Skeletal muscle tissue (tissue), 4 donors: ENCODE data around the gene TMPRSS9. TPM values are rescaled to one million over a fixed set of nuclear protein-coding genes. Genes with fewer than 3 reads are reported as not detected.
"Not testable (repeated sequence)": the region's sequence is repeated elsewhere in the genome, so short reads cannot be mapped to it uniquely, and the experiment has no call there.

Source experiments
- H3K27ac ChIP-seq: one replicate; pipeline ENCODE4 v1.7.0; 2013; ENCODE audit warnings: mild to moderate bottlenecking, low read depth, low read length, inconsistent platforms
- H3K27me3 ChIP-seq, 3 donors: one replicate each; pipeline ENCODE4 v1.7.0; 2013; ENCODE audit warnings: low read length in 3 of 3; ENCODE audit not compliant: control insufficient read depth in 3 of 3, insufficient read depth in 3 of 3
- H3K36me3 ChIP-seq, 3 donors: one replicate each; pipeline ENCODE4 v1.7.0; 2013; ENCODE audit warnings: low read length in 3 of 3; ENCODE audit not compliant: control insufficient read depth in 3 of 3, insufficient read depth in 3 of 3
- H3K4me1 ChIP-seq, 3 donors: one replicate each; pipeline ENCODE4 v1.7.0; 2013; ENCODE audit warnings: low read length in 3 of 3, mild to moderate bottlenecking in 3 of 3; ENCODE audit not compliant: control insufficient read depth in 3 of 3, insufficient read depth in 3 of 3
- H3K4me3 ChIP-seq, 3 donors: one replicate each; pipeline ENCODE4 v1.7.0; 2013; ENCODE audit warnings: low read length in 3 of 3
- H3K9ac ChIP-seq, 3 donors: one replicate each; pipeline ENCODE4 v1.7.0; 2013; ENCODE audit warnings: low read length in 3 of 3, mild to moderate bottlenecking in 3 of 3, moderate library complexity in 2 of 3, low read depth in 1 of 3
- H3K9me3 ChIP-seq, 3 donors: one replicate each; pipeline ENCODE4 v1.7.0; 2013; ENCODE audit warnings: low read length in 3 of 3; ENCODE audit not compliant: control insufficient read depth in 3 of 3
- total RNA-seq: library from RNA; depleted of rRNA; stranded (reverse); fragments of >200 nt; gene quantifications from one replicate; pipeline ENCODE4 v1.2.3, GENCODE V29; 2014
- donor health status: Osteomylitis.

TMPRSS9 gene
- total RNA-seq, 1 donor from 2014 or later, result under 0.01 TPM

GRCh38 chr19:2453431-2454025, 93.5 kb downstream of the TMPRSS9 start:
- no peak overlapping the region for H3K27ac ChIP-seq
- H3K9me3 ChIP-seq, result no peaks in the 10 kb centered on the region
- H3K36me3 ChIP-seq, result no peaks in the 10 kb centered on the region

GRCh38 chr19:2454199-2454961, 94.3 kb downstream of the TMPRSS9 start:
- H3K36me3 ChIP-seq, result no peaks in the 10 kb centered on the region
- H3K9ac ChIP-seq, result no peak overlapping the region
- peaks cover 8 to 11% (median 8%) of the 10 kb centered on the region in 3 donors for H3K4me1 ChIP-seq
- no peaks in the 10 kb centered on the region for H3K9me3 ChIP-seq
- no peak overlapping the region for H3K4me3 ChIP-seq
- H3K27ac ChIP-seq, result no peak overlapping the region
- no peaks in the 10 kb centered on the region for H3K27me3 ChIP-seq

More at GRCh38 chr19:2453431-2454025, 93.5 kb downstream of the TMPRSS9 start:
- Histone ChIP-seq H3K4me3 (no peak overlapping the region), H3K9ac (no peak overlapping the region), H3K27me3 (no peaks in the 10 kb centered on the region), H3K4me1 (peaks cover 8 to 11% (median 8%) of the 10 kb centered on the region in 3 donors)

DNA sequence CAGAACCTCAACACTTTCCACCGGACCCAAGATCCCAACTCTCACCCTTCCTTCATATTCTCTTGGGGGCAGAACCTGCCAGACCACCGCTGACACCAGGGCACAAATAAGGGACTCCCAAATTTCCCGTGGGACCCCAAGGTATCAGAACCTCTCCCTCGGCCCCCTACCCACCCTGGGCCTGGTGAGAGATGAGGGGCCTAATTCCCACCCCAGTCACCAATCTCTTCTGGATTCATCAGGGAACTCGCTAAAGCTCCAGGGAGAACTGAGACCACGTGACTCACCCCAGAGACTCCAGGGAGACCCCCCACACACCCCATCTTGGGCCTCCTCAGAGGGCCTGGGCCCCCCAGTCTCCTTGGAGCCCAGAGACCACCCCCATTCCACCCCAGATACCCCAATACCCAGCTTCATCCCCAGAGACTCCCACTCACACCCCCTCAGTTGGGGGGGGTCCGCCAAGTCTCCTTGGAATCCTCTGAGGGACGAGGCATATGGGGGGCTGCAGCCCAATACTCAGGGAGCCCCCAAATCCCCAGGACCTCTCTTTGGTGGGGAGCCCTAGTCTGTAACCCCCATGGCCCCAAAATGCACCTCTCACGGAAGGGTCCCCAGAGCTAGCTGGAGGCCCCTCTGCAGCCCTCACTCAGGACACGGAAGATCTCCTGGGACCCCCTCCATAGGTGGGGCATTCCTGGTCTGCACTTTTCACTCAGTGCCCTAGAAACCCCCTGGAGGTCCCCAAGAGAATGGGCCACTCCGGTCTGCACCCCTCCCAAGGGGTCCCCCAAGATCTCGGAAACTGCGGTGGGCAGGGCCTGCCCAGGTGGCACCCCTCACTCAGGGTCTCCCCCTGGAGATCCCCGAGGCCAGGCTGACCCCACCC, 95.1 kb downstream of the TMPRSS9 start:
- no peaks in the 10 kb centered on the region for H3K36me3 ChIP-seq
- no peaks in the 10 kb centered on the region for H3K9me3 ChIP-seq
- peaks cover 8 to 11% (median 8%) of the 10 kb centered on the region in 3 donors for H3K4me1 ChIP-seq
- peak overlapping the region; percentile 69 to 79 (median 69) for H3K4me3 ChIP-seq
- no peaks in the 10 kb centered on the region for H3K27me3 ChIP-seq
- H3K27ac ChIP-seq, result no peak overlapping the region
- peak overlapping the region; percentile 43 to 86 (median 86) for H3K9ac ChIP-seq

- Histone ChIP-seq H3K4me1 (peaks cover 8 to 11% (median 8%) of the 10 kb centered on the region in 3 donors), H3K36me3 (no peaks in the 10 kb centered on the region), H3K9me3 (no peaks in the 10 kb centered on the region), H3K27ac (no peak overlapping the region), H3K27me3 (no peaks in the 10 kb centered on the region), H3K9ac (peak overlapping the region; percentile 74 to 86 (median 86)), H3K4me3 (peak overlapping the region; percentile 69 to 79 (median 69))
Measured at GRCh38 chr19:2455851-2456570, 95.9 kb downstream of the TMPRSS9 start.

DNA sequence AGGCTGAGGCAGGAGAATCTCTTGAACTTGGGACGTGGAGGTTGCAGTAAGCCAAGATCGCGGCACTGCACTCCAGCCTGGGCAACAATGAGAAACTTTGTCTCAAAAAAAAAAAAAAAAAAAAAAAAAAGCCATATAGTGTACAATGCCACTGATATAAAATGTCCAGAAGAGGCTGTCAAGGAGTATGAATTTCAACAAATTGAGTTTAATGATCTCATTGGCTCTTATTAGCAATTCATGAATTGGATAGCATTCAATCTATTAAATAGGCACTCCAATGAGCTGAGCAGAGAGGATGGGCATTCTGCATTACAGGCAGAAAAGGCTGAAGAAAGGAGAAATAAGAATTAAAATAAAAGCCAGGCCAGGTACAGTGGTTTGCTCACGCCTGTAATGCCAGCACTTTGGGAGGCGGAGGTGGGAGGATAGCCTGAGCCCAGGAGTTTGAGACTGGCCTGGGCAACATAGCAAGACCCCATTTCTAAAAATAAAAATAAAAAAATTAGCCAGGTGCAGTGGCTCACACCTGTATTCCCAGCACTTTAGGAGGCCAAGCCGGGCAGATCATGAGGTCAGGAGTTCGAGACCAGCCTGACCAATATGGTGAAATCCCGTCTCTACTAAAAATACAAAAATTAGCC, 97.5 kb downstream of the TMPRSS9 start:
- H3K27ac ChIP-seq, result no peak overlapping the region
- H3K4me1 ChIP-seq, result peaks cover 16 to 23% (median 21%) of the 10 kb centered on the region in 3 donors
- peak overlapping the region; percentile 67 to 78 (median 73) for H3K4me3 ChIP-seq
- H3K9ac ChIP-seq, result peak overlapping the region in 2 of 3 donors; percentile 62 to 65
- H3K27me3 ChIP-seq, result no peaks in the 10 kb centered on the region
- no peaks in the 10 kb centered on the region for H3K9me3 ChIP-seq
- no peaks in the 10 kb centered on the region for H3K36me3 ChIP-seq

DNA sequence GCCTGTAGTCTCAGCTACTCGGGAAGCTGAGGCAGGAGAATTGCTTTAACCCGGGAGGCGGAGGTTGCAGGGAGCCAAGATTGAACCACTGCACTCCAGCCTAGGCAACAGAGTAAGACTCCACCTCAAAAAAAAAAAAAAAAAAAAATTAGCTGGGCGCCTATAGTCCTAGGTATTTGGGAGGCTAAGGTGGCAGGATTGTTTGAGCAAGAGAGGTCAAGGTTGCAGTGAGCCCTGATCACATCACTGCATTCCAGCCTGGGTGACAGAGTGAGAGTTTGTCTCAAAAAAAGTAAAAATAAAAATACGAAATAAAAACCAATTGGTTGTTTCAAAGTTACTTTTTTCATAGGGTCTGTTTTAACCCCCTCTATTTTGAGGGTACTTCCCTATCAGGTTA, 98.0 kb downstream of the TMPRSS9 start:
- Histone ChIP-seq H3K4me3 (no peak overlapping the region), H3K9me3 (no peaks in the 10 kb centered on the region), H3K27me3 (no peaks in the 10 kb centered on the region), H3K27ac (no peak overlapping the region), H3K4me1 (peaks cover 16 to 25% (median 23%) of the 10 kb centered on the region in 3 donors), H3K36me3 (no peaks in the 10 kb centered on the region), H3K9ac (no peak overlapping the region)

- not testable (repeated sequence) for H3K36me3 ChIP-seq, H3K9me3 ChIP-seq, H3K27ac ChIP-seq, H3K9ac ChIP-seq, H3K27me3 ChIP-seq, H3K4me3 ChIP-seq
- H3K4me1 ChIP-seq, result peaks cover 16 to 25% (median 23%) of the 10 kb centered on the region in 3 donors
Measured at GRCh38 chr19:2458776-2459175, 98.7 kb downstream of the TMPRSS9 start.

DNA sequence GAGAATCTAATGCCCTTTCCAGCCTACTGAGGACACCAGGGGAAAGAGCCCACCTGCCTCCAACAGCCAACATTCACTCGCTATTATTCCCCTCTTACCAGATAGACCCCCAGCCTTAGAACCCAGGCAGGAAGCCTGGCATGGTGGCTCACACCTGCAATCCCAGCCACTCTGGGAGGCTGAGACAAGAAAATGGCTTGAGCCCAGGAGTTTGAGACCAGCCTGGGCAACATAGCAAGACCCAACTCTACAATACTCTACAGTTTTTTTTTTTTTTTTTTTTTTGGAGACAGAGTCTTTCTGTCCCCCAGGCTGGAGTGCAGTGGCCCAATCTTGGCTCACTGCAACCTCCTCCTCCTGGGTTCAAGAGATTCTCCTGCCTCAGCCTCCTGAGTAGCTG, 100.2 kb downstream of the TMPRSS9 start:
- H3K4me1 ChIP-seq, result peaks cover 16 to 25% (median 23%) of the 10 kb centered on the region in 3 donors
- no peak overlapping the region for H3K27ac ChIP-seq
- no peak overlapping the region for H3K9ac ChIP-seq
- no peaks in the 10 kb centered on the region for H3K36me3 ChIP-seq
- no peaks in the 10 kb centered on the region for H3K27me3 ChIP-seq
- no peak overlapping the region for H3K4me3 ChIP-seq
- no peaks in the 10 kb centered on the region for H3K9me3 ChIP-seq
